ENCODE results near the gene RAB11B.
"Not testable (repeated sequence)": the region's sequence is repeated elsewhere in the genome, so short reads cannot be mapped to it uniquely, and the experiment has no call there.

RAB11B gene

DNA sequence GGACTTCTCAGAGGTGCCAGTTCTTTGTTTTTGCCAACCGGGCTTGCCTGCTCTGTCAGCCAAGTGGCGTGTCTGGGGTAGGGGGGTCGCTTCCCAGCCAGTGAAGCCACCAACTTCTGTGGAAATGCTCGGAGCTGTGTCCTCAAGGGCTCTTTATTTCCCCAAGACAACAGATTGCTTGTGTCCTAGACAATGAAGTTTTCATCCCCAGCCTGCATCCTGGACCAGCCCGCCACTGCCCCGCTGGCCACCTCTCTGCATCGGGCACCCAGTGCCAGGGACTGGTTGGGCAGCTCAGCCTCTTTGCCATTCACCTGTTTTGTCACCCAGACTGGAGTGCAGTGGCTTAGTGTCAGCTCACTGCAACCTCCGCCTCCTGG lies 3.7 kb downstream of the RAB11B start:
- DNase-seq (ENCODE audit: low read depth) = no peak

DNA sequence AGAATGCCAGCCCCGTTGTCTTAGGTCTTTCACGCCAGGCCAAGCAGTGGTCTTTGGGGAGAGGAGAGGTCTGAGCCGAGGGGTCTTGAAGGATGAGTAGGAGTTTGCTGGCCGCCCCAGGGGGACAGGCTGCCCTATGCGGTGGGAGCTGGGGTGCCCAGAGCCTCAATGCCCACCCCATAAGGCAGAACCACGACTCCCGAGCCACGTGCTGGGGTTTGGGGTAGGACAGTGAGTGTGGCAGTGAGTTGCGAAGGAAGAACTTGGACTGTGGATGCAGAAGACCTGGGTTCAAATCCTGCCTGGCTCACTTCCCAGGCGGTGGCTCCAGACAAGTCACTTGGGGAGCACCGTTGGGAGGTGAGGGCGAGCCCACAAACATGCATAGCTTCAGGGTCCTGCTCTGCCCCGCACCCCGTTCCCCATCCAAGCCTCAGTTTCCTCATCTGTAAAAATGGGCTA lies 5.5 kb downstream of the RAB11B start:
- DNase-seq (ENCODE audit: low read depth) = no peak

GRCh38 chr19:8396185-8396562 lies 6.0 kb downstream of the RAB11B start:
- no peak for DNase-seq (ENCODE audit: low read depth)

DNA sequence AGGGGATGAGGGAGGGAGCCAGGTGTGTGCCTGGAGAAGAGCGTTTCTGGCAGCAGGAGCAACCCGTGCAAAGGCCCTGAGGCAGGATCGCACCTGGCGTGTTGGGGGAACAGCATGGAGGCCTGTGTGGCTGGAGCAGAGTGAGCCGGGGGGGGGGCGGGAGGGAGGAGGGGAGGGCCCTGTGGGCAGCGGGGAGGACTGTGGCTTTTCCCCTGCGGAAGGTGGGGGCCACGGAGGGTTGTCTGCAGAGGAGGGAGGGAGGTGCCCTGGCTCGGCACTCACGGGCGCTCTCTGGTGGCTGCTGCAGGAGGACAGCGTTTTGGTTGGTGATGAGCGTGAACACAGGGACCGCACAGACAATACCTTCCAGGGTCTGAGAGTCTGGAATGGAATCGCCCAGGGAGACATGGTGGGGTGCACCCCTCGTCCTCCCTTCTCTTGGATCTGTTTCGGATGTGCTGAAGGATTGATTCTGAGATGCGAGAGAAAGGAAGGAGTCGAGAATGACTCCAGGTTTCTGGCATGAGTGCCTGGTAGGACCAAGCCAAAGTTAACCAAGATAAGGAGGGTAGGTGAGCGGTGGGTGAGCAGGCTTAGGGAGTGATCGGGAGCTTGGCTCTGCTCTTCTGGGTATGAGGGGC lies 6.5 kb downstream of the RAB11B start:
- peak; percentile 55 for DNase-seq (ENCODE audit: low read depth)

- DNase-seq (ENCODE audit: low read depth) = no peak
These were observed 7.1 kb downstream of the RAB11B start for GRCh38 chr19:8397271-8397670.

DNA sequence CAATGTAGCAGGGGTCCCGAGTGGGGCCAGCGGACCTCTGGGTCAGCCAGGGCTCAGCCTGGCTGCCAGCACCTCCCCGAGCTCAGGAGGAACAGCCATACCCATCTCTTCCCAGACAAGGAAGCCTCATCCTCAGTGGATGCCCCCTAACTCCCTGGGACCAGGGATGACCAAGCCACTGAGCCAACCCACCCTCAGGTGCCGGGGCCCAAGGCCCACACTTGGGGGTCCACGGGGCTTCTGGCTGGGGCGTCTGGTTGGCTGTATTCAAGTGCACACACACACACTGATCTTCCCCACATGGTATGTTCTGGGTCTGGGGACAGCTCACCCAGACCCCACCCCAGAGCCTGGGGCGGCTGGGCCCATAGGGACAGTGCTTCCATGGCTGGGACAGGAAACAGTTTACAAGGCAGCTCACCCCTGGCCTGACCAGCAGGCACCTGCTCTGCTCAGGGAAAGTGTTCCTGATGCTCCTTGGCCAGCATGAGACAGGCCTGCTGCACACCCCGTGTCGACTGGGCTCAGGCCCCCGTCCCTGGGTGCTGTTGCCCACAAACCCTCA lies 7.7 kb downstream of the RAB11B start:
- DNase-seq (ENCODE audit: low read depth) = no peak

DNA sequence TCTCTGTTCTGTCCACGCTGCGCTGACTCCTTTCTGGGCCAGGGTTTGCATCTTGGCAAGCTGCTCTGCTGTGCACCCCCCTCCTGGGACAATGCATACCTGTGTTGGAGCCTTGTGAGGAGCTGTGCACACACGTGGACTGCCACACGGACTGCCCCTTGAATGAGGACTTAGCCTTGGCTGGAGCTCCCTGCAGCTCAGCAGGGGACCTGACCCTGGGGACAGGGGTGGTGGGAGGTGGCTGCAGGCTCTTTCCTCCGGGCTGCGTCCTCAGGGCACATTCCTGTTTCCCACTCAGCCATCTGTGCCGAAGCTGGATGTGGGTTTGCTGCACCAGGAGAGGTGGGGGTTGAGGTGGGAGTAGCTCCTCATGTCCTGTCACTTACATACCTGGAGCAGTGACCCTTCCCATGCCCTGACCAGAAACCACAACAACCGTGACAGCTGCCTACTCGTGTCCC lies 8.2 kb downstream of the RAB11B start:
- no peak for DNase-seq (ENCODE audit: low read depth)

DNA sequence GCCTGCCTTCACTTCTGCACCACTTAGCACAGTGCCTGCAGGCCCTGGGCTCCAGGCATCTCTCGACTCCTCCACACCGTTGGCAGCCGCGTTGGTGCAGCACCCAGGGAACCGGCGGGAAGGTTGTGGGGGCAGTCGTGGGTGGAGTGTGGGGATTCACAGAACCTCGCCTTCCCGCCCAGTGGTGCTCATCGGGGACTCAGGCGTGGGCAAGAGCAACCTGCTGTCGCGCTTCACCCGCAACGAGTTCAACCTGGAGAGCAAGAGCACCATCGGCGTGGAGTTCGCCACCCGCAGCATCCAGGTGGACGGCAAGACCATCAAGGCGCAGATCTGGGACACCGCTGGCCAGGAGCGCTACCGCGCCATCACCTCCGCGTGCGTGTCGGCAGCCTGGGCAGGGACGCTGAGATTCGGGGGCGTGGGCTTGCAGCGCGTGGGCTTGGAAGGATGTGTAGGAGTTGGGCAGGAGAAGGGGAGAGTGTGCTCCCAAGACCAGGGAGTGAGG lies 9.6 kb downstream of the RAB11B start:
- no peak for DNase-seq (ENCODE audit: low read depth)

- DNase-seq (ENCODE audit: low read depth) = no peak
These were observed 11.8 kb downstream of the RAB11B start for GRCh38 chr19:8401981-8402411.

DNA sequence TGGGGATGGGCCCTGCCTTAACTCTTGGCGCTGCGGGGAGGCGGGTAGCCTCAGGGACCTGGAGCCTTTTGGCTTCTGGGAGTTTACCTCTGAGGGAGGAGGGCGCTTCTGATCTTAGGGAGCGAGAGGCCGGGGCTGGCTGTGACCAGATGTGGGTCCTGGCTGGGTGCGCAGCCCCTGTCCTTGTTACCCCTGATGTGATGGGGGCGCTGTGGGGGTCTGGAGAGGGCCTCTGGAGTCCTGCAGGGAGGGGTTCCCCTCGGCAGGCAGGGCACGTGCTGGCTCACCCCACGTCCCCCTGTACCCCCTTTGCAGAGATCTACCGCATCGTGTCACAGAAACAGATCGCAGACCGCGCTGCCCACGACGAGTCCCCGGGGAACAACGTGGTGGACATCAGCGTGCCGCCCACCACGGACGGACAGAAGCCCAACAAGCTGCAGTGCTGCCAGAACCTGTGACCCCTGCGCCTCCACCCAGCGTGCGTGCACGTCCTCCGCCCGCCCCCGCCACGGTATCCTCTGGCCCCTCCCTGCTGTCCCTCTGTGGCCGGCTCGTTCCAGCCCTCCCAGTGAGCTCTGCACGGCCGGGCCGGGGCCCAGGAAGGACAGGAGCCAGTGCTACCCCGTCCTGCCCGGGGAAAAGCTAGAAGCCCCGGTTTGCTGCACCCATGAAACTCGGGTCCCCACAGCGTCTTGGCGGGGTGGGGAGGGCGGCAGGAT lies 13.1 kb downstream of the RAB11B start:
- no peak for DNase-seq (ENCODE audit: low read depth)

DNA sequence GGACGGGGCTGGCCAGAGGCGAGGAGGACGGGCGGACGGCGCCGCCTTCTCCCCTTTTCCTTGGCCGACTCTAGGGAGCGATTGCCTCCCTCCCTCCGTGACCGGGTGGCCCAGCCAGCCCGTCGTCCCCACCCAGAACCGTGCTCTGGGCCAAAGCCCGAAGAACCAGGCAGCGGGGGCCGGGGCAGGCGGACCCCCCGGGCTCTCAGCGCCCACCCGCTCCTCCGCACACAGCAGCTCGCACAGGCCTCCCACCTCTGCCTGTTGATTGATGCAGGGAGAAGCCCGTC lies 13.6 kb downstream of the RAB11B start:
- no peak for DNase-seq (ENCODE audit: low read depth)

DNA sequence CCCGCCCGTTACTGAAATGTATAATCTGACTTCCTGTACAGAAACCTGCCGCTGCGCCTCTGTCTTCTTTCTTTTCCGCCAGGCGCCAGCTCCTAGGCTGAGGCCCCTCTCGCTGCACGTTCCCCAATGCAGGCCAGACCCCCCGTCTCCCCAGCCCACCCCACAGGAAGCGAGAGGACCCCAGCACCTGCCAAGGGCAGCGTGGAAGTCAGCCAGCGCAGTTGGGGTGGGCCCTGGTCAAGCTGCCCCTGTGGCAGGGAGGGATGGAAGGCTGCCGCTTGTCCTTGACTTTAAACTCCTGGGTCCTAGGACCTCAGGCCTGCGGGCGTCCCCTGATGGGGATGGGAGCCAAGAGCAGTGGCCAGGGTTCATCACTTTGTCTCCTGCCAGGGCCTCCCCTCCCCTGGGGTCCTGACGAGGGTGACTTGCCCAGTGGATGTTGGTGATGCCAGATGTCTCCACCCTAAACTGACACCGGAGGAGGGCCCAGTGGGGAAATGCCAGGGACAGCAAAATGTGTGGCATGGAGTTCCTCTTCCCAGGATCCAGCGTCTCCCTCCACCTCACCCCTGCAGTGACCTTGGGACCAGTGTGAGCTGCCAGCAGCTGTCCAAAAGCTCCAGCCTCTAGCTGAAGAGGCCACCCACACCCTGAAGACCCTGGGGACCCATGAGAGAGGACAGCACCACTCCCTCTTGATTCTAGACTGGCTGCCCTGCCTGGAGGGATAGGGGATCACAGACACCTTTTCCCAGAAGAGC lies 14.4 kb downstream of the RAB11B start:
- no peak for DNase-seq (ENCODE audit: low read depth)

DNA sequence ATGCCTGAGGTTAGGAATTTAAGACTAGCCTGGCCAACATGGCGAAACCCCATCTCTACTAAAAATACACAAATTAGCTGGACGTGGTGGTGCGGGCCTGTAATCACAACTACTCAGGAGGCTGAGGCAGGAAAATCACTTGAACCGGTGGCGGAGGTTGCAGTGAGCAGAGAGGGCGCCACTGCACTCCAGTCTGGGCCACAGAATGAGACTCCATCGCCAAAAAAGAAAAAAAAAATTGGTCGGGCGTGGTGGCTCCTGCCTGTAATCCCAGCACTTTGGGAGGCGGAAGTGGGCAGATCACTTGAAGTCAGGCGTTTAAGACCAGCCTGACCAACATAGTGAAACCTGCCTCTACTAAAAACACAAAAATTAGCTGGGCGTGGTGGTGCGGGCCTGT lies 20.6 kb downstream of the RAB11B start:
- DNase-seq (ENCODE audit: low read depth) = not testable (repeated sequence)

- DNase-seq (ENCODE audit: low read depth) = peak; percentile 91
These were observed 22.8 kb downstream of the RAB11B start, which contains the start of gene MARCHF2 for GRCh38 chr19:8412783-8413628. Gene MARCHF2, plus strand, starts transcription at chr19:8413305. Its CDS starts 8,536 bp downstream, at chr19:8421841.

DNA sequence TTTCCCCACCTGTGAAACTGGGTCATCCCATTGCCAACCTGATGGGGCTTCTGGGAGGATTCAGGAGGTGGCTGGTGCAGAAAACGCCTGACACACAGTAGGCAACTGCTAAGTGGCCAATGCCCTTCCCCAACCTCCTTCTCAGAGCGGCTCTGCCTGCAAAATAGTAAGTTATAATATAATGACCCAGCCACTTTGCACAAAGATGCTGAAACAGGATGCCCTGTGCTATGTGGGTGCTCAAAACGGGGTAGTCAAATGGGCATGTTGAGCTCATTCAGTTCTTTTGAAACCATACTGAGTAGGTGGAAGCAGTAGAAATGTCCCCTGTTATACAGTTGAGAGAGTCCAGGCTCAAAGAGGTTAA lies 23.5 kb downstream of the RAB11B start:
- DNase-seq (ENCODE audit: low read depth) = no peak

GRCh38 chr19:8416796-8417195 lies 26.6 kb downstream of the RAB11B start:
- DNase-seq (ENCODE audit: low read depth) = no peak

DNA sequence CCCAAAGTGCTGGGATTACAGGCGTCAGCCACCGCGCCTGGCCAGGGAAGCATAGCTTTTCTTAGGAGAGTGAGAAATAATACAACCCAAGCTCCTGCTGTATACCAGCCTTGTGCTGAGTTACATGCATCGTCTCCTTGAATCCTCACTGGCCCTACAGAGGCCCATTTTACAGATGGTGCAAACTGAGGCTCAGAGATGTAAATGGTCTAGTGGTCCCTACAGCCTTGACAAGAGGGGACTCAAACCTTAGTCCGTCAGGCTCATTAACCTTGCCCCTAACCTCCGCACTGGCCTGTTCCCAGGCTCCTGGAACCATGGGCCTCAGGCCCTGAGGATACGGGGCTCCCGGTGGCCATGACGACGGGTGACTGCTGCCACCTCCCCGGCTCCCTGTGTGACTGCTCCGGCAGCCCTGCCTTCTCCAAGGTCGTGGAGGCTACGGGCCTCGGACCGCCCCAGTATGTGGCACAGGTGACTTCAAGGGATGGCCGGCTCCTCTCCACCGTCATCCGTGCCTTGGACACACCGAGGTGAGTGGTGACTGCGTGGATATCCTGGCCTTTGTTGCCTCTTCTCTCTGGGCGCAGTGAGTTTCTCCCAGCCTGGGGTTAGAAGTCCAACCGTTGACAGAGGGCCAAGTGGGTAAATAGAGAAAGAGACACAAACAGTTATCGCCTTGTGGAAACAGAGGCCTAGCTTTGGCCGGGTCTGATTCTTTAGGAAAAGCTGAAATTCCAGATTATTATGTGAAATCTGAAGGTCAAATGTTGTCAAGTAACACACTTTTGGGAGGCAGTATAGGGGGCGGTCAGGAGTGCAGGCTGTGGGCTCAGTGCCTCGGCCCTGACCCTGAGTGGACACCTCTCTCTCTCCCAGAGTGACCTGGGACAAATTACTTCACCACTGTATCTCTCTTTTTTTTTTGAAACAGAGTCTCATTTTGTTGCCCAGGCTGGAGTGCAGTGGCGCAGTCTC lies 31.6 kb downstream of the RAB11B start:
- no peak for DNase-seq (ENCODE audit: low read depth)

- DNase-seq (ENCODE audit: low read depth) = no peak
These were observed 33.7 kb downstream of the RAB11B start for GRCh38 chr19:8423817-8424223.

GRCh38 chr19:8425331-8425730 lies 35.2 kb downstream of the RAB11B start:
- not testable (repeated sequence) for DNase-seq (ENCODE audit: low read depth)

DNA sequence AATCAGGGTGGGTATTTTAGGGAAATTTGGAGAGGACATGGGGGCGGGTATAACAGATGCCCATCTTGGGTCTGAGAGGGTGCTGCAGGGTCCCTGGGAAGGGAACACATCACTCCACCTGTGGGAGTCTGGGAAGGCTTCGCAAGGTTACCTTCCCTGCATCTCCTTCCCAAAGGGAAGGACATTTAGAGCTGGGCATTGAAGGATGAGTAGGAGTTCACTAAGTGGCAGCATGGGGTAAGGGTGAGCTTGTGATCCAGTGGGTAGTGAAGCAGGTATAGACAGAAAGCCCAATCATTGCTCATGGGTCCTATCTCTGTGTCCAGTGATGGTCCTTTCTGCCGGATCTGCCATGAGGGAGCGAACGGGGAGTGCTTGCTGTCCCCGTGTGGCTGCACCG lies 36.1 kb downstream of the RAB11B start:
- DNase-seq (ENCODE audit: low read depth) = no peak

All from stimulated activated CD8-positive, alpha-beta memory T cell treated with anti-CD3 and anti-CD28 coated beads, Interleukin-4, amount 100 ng/mL, for 24 hours (primary cell).